ENCODE measurements around the gene HSPB3. TPM values are rescaled to one million over a fixed set of nuclear protein-coding genes. Genes with fewer than 3 reads are reported as not detected.

The HSPB3 gene
- total and polyA plus RNA-seq, 9 donors, result 0.58 to 3.8 (median 2.1) TPM; not detected in 2

DNA sequence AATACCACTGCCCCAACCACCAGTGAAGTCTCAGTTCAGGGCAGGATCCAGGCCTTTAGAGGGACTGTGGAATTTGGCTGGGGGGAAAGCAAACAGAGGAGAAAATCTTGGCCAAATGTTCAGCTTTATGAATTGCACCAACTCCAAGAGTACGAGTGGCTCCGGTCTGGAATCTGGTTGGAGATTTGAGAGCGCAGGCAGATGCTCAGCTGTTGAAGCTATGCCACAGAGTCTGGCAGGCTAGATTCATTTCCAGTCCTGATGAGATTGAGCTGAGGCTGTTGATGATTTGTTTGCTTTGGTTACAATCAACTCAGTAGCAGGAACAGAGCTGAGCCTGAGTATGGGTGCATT is 9.1 kb upstream of the HSPB3 start:
- intact Hi-C loops (cut with DNase I), result loop anchor here in 1 of 4 donors (10.0 kb wide), 1 partner anchor 48 kb away; no protein-coding TSS in a partner anchor
- 45 to 76% (median 58%) methylated on average over 3 of the region's 3 CpGs for WGBS, 3 donors
- H3K4me3 ChIP-seq, result no peak overlapping the region
- no peaks in the 10 kb centered on the region for H3K9me3 ChIP-seq
- H3K36me3 ChIP-seq, result no peaks in the 10 kb centered on the region
- no peak for TF ChIP-seq CTCF (IDR thresholded peaks at IDR 0.05)
- no peak for TF ChIP-seq POLR2A (IDR thresholded peaks at IDR 0.05)
- no peak for TF ChIP-seq EP300 (IDR thresholded peaks at IDR 0.05)
- H3K4me1 ChIP-seq (ENCODE audit: insufficient read depth), result no peaks in the 10 kb centered on the region
- DNase-seq, result no peak
- no peak overlapping the region for H3K27ac ChIP-seq
- no peaks in the 10 kb centered on the region for H3K27me3 ChIP-seq

GRCh38 chr5:54449923-54450322 is 5.6 kb upstream of the HSPB3 start:
- DNase-seq, result no peak
- no peaks in the 10 kb centered on the region for H3K36me3 ChIP-seq
- intact Hi-C loops (cut with DNase I), result loop anchor here in 1 of 4 donors (10.0 kb wide), 1 partner anchor 45 kb away; no protein-coding TSS in a partner anchor
- H3K27me3 ChIP-seq, result no peaks in the 10 kb centered on the region
- no peak overlapping the region for H3K27ac ChIP-seq
- peaks cover under 1% of the 10 kb centered on the region for H3K4me1 ChIP-seq (ENCODE audit: insufficient read depth)
- 78 to 85% (median 84%) methylated on average over 4 of the region's 4 CpGs for WGBS, 3 donors
- no peak overlapping the region for H3K4me3 ChIP-seq
- TF ChIP-seq CTCF (IDR thresholded peaks at IDR 0.05), result no peak
- no peak for TF ChIP-seq POLR2A (IDR thresholded peaks at IDR 0.05)
- no peak for TF ChIP-seq EP300 (IDR thresholded peaks at IDR 0.05)
- no peaks in the 10 kb centered on the region for H3K9me3 ChIP-seq

DNA sequence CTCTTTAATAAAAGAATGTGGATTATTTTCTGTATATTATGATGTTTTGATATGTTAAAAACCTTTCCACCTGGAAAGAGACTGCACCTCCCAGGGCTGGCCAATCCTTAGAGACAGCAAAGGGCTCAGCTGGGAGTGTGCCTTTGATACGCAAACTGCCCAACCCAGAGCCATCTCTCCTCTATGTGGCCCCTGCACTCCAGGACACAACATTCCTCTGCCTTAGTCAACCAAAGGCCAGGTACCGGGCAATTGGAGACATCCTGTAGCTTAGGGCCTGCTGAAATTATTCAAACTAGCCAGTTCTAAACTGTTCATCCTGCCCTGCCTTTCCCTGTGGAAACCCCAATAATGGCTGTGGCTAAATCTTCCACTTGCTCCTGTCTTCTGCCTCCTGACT is 5.0 kb upstream of the HSPB3 start:
- Histone ChIP-seq H3K9me3 (no peaks in the 10 kb centered on the region), H3K4me3 (no peak overlapping the region), H3K36me3 (no peaks in the 10 kb centered on the region), H3K27me3 (no peaks in the 10 kb centered on the region), H3K27ac (no peak overlapping the region), H3K4me1 (ENCODE audit: insufficient read depth) (peaks cover 7% of the 10 kb centered on the region)
- DNase-seq, result no peak
- intact Hi-C loops (cut with DNase I), result no loop called here
- WGBS, 3 donors, result 89 to 97% (median 95%) methylated on average over 2 of the region's 2 CpGs
- TF ChIP-seq POLR2A (IDR thresholded peaks at IDR 0.05) (no peak), EP300 (IDR thresholded peaks at IDR 0.05) (no peak), CTCF (IDR thresholded peaks at IDR 0.05) (no peak)

DNA sequence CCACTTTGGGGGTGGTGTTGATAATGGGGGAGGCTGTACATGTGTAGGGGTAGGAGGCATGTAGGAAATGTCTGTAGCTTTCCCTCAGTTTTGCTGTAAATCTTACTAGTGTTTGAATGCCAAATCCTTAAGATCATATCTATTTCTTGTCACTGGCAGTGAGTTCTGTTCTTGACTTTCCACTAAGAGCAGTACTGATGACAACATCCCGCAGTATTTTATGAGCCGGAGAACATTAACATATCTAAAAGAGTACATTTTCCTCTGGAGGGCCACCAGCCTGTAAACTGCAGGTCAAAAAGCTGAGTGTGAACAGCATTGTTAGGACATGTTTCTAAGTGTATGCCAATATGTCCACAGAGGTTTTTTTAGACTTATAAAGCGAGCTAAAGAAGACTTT is 2.5 kb upstream of the HSPB3 start:
- intact Hi-C loops (cut with DNase I), result no loop called here
- Histone ChIP-seq H3K4me1 (ENCODE audit: insufficient read depth) (peaks cover 13% of the 10 kb centered on the region), H3K36me3 (no peaks in the 10 kb centered on the region), H3K27me3 (no peaks in the 10 kb centered on the region), H3K9me3 (no peaks in the 10 kb centered on the region), H3K4me3 (no peak overlapping the region), H3K27ac (no peak overlapping the region)
- no peak for TF ChIP-seq CTCF (IDR thresholded peaks at IDR 0.05)
- 68 to 77% (median 71%) methylated on average over 3 of the region's 3 CpGs for WGBS, 3 donors
- no peak for DNase-seq

DNA sequence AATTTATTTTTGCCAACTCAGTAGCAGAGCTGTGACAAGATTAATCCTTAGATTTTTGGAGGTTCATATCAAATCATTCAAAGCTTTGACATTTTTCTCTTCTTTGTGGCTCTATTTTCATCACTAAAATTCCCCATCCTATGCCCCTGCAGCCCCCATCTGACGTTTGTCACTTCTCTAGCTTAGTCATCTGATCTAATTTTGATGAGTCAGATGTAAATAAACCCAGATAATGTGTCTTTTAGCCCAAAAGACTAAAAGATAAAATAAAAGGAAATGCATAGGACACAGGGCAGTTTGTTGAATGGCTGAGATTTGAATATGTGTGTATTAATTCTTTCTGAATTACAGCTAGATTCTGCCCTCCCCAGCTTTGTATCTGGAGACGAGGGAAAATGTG is 897 bp upstream of the HSPB3 start:
- no peaks in the 10 kb centered on the region for H3K27me3 ChIP-seq
- H3K36me3 ChIP-seq, result no peaks in the 10 kb centered on the region
- H3K27ac ChIP-seq, result no peak overlapping the region
- H3K4me3 ChIP-seq, result no peak overlapping the region
- H3K9me3 ChIP-seq, result no peaks in the 10 kb centered on the region
- intact Hi-C loops (cut with DNase I), result no loop called here
- 60 to 63% (median 60%) methylated on average over 2 of the region's 2 CpGs for WGBS, 3 donors
- H3K4me1 ChIP-seq (ENCODE audit: insufficient read depth), result peaks cover 17% of the 10 kb centered on the region
- no peak for DNase-seq
- TF ChIP-seq EP300 (IDR thresholded peaks at IDR 0.05) (no peak), CTCF (IDR thresholded peaks at IDR 0.05) (no peak)

Data from ovary (tissue), 9 donors.